22Rv1 (cell line): Measurements from ENCODE around the gene PARN.
"Not testable (repeated sequence)": the region's sequence is repeated elsewhere in the genome, so short reads cannot be mapped to it uniquely, and the experiment has no call there.

Experiments used
- H3K27ac ChIP-seq: fragments of 450-650 bp; 2 replicates; pipeline ENCODE4 v1.5.1; 2017
- CTCF ChIP-seq: fragments of 450-650 bp; IDR thresholded peaks from 2 replicates; pipeline ENCODE4 v1.5.1; 2017; ENCODE audit warnings: mild to moderate bottlenecking
- ZFX ChIP-seq: fragments of 450-650 bp; IDR thresholded peaks from 2 replicates; pipeline ENCODE4 v1.6.1; 2017; ENCODE audit warnings: antibody characterized with exemption, borderline replicate concordance

Gene PARN

DNA sequence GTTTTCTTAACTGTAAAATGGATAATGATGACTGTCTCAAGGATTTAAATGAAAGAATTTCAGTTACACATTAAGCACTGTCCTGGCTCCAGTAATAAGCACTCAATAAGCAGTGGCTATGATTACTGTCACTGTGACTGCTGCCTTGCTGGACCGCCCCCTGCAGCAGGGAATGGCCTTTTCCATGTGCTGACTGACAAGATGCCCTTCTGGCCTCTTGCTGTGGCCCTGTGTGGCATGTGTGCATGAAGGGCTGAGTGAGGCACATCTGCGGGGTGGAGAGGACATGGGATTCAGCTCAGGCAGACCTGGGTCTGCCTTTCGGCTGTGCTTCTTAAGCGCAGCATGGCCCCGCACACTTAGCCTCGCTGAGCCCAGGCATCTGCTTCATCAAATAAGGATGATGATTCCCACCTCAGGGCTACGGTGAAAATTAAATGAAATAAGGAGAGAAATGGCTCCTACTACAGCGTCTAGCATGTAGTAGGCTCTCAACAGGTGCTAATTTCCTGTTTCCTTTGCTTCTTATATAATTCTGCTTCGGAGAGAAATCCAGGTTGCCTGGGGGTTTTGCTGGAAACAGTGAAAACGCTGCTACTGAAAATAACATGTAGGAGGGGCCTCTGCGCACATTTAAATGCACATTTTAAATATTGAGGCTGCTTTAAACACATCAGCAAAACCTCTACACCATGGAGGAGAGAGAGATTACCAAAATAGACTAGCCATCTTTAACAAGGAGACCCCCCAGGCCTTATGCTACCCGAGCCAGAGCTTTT is 183.9 kb downstream of the PARN start:
- TF ChIP-seq ZFX (no peak), CTCF (no peak)
- H3K27ac ChIP-seq: no peak overlapping the region

- H3K27ac ChIP-seq: no peak overlapping the region
- TF ChIP-seq ZFX: no peak
- TF ChIP-seq CTCF: no peak
These were observed 184.9 kb downstream of the PARN start for GRCh38 chr16:14444979-14445810.

- not testable (repeated sequence) for H3K27ac ChIP-seq
These were observed 188.5 kb downstream of the PARN start for GRCh38 chr16:14441533-14441932.

GRCh38 chr16:14438256-14438655 is 191.8 kb downstream of the PARN start:
- no peak overlapping the region for H3K27ac ChIP-seq
- TF ChIP-seq ZFX (no peak), CTCF (no peak)

DNA sequence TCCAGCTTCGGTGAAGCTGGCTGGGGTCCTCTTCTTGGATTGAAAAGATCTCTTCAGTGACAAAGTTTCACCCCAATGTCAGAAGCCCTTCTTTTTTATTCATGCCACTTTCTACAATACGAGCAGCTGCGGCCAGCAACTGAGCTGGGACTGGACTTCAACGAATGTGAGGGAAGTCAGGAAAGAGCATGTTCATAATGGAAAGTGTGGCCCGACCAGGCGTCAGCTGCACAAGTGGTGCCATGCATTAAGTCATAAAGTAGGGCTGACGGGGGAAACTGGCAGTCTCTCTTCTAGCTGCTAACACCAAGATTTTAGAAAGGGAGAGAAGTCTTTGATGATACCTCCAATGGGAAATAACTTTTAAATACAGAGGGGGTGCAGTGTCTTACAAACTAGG is 192.6 kb downstream of the PARN start:
- TF ChIP-seq ZFX (no peak), CTCF (no peak)

DNA sequence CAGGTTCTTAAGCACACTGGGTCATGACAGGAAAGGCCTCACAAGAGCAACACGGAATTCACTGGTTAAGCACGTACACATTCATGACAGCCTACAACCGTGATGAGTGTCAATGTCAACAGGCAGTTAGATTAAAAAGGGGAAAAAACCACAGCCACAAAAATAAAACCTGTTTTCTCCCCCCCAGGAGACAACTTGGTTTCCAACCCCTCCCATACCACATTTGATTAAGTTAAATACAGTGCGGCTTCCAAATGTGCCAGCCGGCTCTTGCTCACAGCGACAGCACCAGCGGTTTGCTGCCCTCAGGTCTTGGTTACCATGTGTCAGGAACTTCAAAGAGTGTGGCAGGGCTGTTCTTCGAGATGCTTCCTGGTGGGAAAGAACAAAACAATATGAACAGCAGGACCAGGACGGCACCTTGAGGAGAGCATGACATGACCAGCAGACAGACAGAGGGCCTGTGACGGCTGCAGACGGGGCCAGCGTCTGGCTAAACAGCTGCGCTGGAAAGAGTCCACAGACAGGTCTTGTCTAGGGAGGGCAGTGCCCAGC is 193.6 kb downstream of the PARN start:
- TF ChIP-seq CTCF (no peak), ZFX (no peak)
- H3K27ac ChIP-seq: no peak overlapping the region

More for the DNA sequence above, 192.6 kb downstream of the PARN start:
- H3K27ac ChIP-seq: no peak overlapping the region

GRCh38 chr16:14434860-14435259 is 195.2 kb downstream of the PARN start:
- no peak for TF ChIP-seq CTCF
- TF ChIP-seq ZFX: no peak
- no peak overlapping the region for H3K27ac ChIP-seq

- H3K27ac ChIP-seq: not testable (repeated sequence)
These were observed 201.0 kb downstream of the PARN start for GRCh38 chr16:14428971-14429637.
